Glomerular endothelial cell (primary cell): Measurements from ENCODE around the gene ESYT1. TPM values are rescaled to one million over a fixed set of nuclear protein-coding genes. Genes with fewer than 3 reads are reported as not detected.
"Not testable (repeated sequence)": the region's sequence is repeated elsewhere in the genome, so short reads cannot be mapped to it uniquely, and the experiment has no call there.

Experiments
- DNase-seq: peaks from one replicate; pipeline ENCODE4 v3.0.0-alpha.2; 2011; ENCODE audit warnings: low read depth, low spot score; ENCODE audit errors: extremely low read depth
- total RNA-seq: library from RNA; depleted of rRNA; stranded (reverse); fragments of >200 nt; gene quantifications from 2 replicates; pipeline ENCODE4 v1.2.3, GENCODE V29; 2015

The ESYT1 gene
- total RNA-seq, 1 donor from 2014 or later = 275 TPM

DNA sequence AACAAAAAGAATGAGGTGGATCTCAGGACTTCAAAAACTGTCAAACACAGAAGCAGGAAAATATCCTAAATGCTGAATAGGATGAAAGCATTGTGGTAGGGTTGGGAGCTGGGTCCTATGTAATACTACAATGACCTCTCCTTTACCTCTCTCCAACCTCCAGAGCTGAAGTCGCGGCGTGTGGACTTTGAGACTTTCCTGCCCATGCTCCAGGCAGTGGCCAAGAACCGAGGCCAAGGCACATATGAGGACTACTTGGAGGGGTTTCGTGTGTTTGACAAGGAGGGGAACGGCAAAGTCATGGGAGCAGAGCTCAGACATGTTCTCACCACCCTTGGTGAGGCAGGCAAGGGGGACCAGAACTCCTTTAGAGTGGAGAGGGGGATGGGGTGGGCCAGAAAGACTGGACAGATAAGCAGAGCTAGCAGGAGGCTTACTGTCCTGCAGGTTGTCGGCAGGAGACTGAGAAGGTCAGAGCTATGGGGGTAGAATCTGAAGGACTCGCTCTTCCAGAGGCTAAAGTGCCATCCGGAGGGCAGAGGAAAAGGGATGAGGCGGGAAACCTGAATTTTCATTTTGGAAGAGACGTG, 27.3 kb downstream of the ESYT1 start:
- DNase-seq = no peak

DNA sequence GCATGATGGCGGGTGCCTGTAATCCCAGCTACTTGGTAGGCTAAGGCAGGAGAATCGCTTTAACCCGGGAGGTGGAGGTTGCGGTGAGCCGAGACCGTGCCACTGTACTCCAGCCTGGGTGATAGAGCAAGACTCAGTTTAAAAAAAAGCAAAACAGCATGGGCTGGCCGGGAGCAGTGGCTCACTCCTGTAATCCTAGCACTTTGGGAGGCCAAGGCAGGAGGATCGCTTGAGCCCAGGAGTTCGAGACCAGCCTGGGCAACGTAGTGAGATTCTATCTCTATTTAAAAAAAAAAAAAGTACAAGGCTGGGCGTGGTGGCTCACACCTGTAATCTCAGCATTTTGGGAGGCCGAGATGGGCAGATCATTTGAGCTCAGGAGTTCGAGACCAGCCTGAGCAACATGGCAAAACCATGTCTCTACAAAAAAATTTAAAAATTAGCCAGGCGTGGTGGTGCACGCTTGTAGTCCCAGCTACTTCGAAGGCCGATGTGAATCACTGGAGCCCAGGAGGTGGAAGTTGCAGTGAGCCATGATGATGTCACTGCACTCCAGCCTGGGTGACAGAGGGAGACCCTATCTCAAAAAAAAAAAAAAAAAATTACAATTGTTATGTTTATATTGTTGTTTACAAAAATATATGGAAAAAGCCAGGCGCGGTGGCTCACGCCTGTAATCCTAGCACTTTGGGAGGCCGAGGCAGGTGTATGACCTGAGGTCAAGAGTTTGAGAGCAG, 28.6 kb downstream of the ESYT1 start:
- not testable (repeated sequence) for DNase-seq

DNA sequence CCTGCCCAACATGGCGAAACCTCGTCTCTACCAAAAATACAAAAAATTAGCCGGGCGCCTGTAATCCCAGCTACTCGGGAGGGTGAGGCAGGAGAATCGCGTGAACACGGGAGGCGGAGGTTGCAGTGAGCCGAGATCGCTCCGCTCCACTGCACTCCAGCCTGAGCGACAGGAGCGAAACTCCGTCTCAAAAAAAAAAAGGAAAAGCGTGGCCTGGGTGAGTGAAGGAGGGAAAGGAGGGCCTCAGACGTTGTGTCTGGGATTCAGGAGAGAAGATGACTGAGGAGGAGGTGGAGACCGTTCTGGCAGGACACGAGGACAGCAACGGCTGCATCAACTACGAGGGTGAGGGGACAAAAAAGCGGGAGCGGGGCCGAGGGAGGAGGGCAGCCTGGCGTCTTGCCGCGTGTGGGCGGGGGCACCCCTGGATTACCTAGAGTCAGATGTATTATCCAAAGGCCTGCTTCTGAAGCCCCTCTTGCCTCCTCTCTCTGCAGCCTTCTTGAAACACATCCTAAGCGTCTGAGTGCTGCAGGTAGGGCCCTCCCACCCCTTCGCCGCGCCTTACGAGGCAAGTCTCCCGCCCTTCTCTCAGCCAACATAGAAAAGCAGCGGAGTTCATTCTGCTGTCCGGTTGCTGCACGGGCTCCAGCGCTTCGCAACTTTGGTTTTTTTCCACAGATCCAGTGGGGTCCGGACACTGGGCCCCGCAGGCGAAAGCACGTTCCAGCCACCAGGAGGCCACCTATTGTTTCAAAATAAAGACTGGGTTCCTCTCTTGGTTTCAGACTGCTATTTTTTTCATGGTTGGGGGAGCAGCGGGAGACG, 29.3 kb downstream of the ESYT1 start:
- no peak for DNase-seq

DNA sequence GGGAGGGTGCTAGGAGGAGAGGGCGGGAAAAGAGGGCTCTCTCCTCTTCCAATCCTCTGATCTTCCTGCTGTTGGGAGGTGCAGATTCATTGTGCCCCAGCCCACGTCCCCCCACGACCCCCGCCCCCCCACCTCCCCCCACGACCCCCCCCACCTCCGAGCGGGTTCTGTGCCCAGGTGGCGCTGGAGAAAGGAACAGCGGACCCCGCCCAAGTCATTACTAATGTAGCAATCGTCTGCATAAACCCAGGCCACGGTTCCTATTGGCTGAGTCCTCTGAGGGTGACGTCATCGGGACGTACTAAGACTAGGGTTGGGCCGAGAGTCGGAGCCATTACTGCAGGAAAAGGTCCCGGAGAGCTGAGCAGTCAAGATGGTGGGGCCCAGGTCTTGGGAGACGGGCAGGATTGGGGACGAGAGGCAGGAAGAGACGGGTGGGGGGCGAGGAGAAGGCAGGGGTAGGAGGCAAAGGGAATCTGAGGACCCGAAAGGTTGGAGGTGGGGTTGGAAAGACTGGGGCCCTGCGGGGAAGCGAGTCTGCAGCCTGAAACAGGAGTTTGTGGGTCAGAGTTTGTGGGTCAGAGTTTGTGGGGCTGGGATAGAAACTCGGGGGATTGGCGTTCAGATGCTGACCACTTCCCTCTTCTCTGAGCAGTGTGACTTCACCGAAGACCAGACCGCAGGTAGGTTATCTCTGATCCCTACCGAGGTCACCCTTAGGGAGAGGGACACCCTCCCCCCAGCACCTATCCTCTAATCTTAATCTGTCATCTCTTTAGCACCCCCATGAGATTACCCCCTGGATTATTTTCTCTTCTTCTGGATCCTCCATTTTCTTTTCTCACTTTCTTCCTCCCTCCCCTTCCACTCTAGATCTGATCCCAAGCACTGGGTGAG, 30.2 kb downstream of the ESYT1 start, which contains the start of gene MYL6:
TSS of gene MYL6 (plus strand) at position 331 of the 897 bp plus-strand sequence. CDS start at position 374, 43 bp downstream.
- DNase-seq = peak; percentile 94

DNA sequence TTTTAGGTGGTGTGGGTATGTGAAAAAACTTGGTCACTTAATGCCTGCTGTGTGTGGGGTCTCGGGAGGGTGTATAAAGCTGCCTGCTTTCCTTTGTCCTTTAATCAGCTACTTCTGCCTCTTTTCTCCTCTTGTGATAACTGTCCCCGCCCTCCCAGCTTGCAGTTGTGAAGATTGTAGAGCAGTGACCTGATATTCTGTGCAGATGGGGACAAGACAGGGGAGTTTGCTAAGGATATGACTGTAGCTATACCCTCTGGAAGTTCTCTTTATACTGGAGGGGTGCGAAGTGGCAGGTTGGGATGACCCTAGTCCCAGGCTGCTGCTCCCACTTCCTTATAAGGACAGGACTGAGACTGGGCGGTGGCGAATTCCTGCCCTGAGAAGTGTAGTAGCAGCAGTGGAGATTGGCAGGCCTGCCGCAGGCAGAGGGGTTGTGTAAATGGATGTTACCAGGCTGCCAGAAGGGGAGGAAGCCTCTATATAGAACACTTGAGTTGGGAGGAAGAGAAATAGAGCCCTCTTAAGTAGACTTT, 30.9 kb downstream of the ESYT1 start:
- no peak for DNase-seq

DNA sequence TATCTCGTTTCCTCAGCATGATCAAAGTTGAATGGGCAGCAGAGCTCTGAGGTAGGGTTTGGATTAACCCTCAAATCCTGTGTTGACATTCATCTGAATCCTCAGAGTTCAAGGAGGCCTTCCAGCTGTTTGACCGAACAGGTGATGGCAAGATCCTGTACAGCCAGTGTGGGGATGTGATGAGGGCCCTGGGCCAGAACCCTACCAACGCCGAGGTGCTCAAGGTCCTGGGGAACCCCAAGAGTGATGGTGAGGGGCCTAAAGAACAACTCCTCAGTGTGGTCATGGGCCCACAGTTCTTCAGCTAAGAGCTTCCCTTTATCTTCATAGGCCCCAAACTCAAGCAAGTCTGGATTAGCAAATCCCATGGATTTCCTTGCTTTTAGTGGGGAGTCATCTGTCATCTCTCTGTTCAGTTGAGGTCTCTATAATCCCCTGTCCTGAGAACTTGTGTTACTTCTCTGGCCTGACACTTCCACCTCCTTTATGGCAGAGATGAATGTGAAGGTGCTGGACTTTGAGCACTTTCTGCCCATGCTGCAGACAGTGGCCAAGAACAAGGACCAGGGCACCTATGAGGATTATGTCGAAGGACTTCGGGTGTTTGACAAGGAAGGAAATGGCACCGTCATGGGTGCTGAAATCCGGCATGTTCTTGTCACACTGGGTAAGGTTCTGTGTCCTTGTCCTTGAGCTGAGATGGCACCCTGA, 31.6 kb downstream of the ESYT1 start:
- DNase-seq = no peak

DNA sequence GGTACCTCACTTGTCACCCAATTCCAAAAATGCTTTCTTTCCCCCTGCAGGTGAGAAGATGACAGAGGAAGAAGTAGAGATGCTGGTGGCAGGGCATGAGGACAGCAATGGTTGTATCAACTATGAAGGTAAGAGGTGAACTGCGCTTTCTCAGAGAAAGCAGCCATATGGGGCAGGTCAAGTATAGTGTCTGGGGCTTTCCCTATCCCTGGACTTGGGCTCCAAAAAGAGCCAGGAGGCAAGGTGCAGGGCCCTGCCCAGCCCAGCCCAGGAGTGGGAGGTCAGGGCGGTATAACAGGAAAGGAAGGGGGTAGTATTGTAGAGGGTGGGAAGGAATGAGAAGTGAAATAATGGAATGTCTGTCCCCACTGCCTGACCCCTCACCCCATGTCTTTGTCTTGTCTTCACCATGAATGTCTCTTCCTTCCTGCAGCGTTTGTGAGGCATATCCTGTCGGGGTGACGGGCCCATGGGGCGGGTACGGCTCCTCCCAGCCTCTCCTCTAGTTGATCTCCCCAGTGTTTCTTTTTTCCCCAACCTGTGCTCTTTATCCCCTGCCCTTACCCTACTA, 32.2 kb downstream of the ESYT1 start:
- no peak for DNase-seq

DNA sequence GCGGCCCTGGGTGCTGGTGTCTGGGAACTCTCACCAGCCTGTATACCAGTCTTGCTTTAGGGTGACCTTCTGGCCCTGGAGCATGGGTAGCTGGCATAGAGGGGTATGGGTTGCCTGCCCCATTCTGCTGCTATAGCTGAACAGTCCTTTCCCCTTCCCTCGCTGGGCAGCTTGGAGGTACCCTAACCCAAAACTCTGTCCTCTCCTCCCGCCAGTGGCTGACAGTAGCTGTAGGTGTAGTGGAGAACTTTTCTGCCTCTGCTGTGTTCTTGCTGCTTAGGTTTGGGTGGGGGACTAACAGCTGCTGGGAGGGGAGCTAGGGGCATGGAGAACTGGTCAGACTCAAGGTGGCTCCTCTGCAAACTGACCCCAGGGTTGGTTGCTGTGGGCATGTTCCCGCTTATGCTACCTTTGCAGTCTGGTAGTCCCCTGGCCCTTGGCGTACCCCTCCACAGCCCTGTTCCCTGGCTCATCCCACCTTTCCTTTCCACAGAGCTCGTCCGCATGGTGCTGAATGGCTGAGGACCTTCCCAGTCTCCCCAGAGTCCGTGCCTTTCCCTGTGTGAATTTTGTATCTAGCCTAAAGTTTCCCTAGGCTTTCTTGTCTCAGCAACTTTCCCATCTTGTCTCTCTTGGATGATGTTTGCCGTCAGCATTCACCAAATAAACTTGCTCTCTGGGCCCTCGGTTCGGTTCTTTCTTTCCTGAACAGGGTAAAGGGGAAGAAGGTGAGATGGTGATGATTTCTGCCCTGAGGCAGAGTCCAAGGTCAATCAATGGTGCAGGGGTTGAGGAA, 33.0 kb downstream of the ESYT1 start:
- no peak for DNase-seq

DNA sequence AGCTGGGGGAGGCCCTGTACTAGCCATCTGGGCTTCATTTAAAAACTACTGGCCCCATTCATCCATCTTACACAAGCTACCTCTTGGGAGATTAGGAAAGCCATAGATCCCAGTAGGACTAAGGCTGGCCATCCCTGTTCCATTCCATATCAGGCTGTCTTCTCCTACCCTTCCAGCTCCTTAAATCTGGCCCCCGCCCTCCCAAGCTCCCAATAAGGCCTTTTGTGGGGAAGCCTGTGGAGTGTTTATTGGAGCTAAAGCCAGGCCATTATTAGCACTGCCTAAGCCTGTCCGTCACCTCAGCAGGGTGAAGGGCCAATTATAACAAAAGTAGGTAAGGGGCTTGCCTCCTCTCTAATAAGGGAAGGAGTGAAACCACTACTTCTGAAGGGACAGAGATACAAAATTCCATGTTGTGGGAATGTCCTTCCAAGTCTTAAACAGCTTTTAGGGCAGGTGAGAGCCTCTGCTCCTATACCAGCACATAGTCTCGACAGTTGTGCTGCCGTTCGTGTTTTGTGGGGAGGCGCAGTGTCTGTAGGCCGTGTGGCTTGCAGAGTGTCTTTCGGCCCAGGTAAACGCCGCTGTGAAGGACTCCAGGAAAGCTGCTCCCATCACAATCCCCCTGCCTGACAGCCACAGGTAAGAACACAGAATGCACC, 33.8 kb downstream of the ESYT1 start:
- no peak for DNase-seq

DNA sequence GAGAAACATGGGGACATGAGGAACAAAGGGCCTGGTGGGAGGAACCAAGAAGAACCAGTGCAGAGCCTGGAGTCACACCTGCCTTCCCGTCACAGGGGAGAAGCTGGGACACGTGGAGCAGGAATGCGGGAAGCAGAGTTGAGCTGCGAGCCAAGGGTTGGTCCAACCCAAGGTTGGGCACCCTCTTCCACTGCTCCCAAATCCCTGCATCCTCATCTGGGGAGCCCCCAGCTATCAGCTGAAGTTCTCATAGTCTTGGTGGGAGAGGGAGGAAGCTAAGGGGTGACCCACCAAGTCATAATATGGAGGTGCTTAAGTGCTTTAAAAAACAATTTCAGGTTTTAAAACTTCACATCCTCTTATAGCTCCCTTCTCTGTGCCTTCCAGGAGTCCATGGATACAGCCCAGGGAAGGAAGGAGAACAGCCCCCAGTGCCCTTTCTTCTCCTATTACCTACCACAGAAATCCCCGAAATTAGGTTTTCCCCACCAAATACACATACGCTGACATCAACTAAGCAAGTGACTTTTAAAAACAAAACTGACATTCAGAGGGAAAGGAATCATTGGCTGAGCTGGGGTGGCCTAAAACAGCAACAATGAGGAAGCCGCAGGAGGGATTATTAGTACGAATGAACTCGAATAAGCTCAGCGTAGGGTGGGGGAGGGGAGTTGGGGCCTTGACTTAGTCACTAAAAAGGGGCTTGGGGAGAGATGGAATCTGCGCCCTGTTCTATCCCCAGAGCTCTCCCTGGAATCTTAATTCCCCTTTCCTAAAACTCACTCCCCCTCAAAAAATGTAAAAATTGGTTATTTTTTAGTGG, 34.6 kb downstream of the ESYT1 start:
- no peak for DNase-seq

DNA sequence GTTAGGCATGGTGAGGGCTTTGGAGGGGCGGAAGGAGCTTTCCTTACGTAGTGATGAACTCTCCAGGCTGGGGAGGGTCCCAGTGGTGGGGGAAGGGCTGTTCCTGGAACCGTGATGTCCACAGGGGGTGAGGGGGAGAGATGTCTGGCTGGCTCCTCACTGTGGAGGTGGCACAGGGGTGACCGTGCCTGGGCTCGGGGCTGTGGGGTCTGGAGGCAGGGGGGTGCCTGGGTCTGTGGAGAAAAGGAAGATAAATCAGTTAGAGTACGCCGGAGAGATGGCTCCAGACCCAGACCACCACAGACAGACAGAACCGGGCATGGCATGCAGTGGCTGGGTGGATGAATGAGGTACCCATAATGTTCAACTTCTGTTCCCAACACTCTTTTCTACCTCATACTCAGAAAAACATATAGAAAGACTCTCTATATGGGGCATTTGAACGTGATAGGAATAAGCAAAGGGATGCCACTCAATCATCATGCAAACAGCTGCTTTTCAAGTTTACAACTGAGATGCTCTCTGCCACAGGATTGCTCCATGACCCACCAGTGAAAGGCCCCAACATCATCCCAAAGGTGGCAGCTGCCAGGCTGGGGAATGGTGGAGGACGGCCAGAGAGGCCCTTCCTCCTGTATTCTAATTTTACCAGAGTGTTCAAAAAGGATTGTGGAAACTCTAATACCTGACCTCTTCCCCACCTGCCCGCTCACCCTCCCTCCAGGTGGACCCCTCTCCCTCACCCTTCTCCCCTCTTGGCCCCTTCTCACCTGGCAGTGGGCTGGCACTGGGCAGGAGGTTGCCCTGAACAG, 35.7 kb downstream of the ESYT1 start:
- no peak for DNase-seq

DNA sequence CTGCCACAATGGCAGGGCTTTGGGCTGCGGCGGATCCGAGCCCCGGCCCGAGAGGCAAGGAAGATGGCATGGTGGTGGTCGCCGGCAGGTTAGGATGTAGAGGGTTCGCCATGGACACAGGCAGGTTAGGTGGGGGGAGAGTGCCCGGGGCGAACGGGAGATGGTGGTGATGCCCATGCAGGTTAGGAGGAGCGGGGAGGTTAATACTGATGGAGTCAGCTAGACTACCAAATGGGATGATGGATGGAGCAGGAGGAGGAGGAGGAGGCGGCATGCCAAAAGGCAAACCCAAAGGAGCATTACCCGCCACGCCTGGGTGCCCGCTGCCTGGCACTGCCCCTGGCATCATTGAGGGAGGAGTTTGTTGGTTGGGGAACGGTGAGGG, 36.3 kb downstream of the ESYT1 start:
- DNase-seq = no peak

DNA sequence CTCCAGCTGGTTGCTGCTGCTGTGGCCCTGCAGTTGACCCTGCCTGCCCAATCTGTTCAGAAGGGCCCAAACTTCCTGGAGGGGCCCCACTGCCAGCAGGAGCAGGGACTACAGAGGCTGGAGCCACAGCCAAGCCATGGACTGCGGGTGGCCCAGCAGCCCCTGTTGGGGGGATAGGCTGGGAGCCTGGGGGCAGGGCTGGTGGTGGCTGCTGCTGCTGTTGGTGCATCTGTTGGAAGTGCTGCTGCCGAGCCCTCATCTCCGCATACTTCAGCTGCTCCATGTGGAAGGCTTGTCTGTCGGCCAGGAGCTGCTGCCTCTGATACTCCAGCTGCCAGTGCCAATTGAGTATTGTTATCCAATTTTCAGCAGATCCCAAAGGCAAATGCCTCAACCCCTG, 37.3 kb downstream of the ESYT1 start:
- DNase-seq = no peak

DNA sequence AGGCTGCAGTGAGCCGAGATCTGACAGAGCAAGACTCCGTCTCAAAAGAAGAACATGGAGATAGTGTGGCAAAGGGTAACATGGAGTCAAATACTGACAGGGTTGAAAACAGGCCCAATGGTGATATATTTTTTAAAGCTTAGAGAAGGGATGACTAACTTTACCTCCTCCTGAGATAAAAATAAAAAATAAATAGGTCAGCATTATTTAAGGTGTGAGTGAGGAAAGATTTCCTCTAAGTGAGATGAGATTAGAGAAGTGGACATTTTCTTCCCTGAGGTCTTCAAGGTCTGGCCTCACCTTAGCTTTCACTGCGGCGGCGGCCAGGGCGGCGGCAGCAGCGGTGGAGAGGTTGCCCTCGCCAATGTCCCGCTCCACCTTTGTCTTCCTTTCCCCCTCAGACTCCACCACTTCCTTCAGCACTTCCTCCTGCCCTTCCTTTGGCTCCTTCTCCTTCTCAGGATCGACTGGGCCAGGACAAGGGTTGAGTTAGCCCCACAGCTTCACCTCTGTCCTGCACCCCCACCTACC, 41.2 kb downstream of the ESYT1 start:
- DNase-seq = no peak

DNA sequence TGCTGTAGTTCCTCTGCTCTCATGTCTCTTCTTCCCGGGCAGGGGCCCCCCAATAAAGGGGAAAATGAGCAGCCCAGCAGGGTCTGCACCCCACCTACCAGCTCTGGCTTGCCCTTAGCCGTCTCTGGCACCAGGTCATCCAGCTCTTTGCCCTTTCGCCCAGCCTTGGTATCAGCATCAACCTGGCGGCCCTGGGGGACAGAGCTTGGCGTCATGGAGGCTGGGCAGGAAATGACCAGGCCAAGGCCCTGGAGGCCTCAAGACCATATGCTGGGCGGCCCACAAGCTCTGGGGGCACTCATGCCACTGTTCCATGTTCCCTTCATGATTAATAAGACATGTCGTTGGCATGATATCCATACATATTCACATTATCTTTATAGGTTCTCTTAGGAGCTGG, 44.8 kb downstream of the ESYT1 start:
- no peak for DNase-seq

DNA sequence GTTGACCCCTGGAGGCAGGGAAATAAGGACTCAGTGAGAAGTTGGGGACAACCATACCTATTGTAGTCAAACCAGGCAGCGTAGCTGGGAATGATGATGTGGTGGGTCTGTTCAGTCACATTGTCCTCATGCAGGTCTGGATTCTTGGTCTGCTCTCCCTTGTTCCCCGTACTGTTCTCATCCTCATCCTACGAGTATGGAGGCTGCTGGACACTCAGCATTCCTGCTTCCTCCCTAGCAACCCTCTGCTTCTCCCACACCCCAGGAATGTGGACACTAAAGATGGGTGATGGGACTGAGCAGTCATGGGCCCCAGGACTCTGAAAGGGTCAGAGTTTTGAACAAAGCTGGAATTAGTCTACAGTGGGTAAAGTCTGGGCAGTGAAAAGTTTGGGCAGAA, 50.3 kb downstream of the ESYT1 start:
- DNase-seq = no peak
